T follicular helper cell (primary cell): ENCODE results near the gene STX5.
"Not testable (repeated sequence)": the region's sequence is repeated elsewhere in the genome, so short reads cannot be mapped to it uniquely, and the experiment has no call there.

Experiments used
- DNase-seq: peaks from one replicate; pipeline ENCODE4 v3.0.0-alpha.2; 2020; ENCODE audit warnings: low read depth

STX5 gene

GRCh38 chr11:62786318-62787004, 45.4 kb downstream of the STX5 start:
- DNase-seq: peak; percentile 75

- DNase-seq: no peak
These were observed 49.1 kb downstream of the STX5 start for GRCh38 chr11:62782753-62783152.

GRCh38 chr11:62778441-62778840, 53.4 kb downstream of the STX5 start:
- no peak for DNase-seq

GRCh38 chr11:62777389-62777788, 54.5 kb downstream of the STX5 start:
- no peak for DNase-seq

- no peak for DNase-seq
These were observed 56.2 kb downstream of the STX5 start for GRCh38 chr11:62775646-62776045.

- DNase-seq: no peak
These were observed 57.4 kb downstream of the STX5 start for GRCh38 chr11:62774407-62774806.

GRCh38 chr11:62771144-62772021, 60.5 kb downstream of the STX5 start, which contains the start of gene TAF6L:
TAF6L (plus strand) TSS chr11:62771396; CDS start chr11:62775784, 4,388 bp downstream.
- DNase-seq: peak; percentile 84

GRCh38 chr11:62770778-62771143, 61.1 kb downstream of the STX5 start:
- DNase-seq: no peak

GRCh38 chr11:62760867-62761227, 71.0 kb downstream of the STX5 start:
- DNase-seq: not testable (repeated sequence)

- no peak for DNase-seq
These were observed 73.7 kb downstream of the STX5 start for GRCh38 chr11:62757846-62758788.
